ENCODE results near the gene KLHL33.

Gene KLHL33, protein sequence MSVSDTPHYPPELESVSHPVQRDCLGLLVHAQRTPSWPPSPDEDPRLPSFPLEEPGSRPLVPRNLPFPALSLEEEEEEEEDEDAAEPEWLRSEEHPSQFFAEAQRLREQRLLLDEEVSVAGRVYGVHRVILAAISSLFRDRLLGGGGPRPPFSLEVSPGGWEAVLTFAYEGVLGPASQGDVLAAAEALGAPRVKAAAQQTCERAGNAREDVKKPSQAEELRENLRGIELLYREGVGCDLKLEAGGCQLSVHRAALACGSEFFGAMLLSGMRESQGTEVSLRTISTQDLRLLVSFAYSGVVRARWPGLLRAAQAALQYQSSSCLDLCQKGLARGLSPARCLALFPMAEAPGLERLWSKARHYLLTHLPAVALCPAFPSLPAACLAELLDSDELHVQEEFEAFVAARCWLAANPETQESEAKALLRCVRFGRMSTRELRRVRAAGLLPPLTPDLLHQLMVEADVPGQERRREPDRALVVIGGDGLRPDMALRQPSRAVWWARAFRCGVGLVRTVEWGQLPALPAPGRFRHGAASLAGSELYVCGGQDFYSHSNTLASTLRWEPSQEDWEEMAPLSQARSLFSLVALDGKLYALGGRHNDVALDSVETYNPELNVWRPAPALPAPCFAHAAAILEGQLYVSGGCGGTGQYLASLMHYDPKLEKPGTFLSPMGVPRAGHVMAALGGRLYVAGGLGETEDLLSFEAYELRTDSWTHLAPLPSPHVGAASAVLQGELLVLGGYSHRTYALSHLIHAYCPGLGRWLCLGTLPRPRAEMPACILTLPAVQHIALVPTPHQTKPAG

DNA sequence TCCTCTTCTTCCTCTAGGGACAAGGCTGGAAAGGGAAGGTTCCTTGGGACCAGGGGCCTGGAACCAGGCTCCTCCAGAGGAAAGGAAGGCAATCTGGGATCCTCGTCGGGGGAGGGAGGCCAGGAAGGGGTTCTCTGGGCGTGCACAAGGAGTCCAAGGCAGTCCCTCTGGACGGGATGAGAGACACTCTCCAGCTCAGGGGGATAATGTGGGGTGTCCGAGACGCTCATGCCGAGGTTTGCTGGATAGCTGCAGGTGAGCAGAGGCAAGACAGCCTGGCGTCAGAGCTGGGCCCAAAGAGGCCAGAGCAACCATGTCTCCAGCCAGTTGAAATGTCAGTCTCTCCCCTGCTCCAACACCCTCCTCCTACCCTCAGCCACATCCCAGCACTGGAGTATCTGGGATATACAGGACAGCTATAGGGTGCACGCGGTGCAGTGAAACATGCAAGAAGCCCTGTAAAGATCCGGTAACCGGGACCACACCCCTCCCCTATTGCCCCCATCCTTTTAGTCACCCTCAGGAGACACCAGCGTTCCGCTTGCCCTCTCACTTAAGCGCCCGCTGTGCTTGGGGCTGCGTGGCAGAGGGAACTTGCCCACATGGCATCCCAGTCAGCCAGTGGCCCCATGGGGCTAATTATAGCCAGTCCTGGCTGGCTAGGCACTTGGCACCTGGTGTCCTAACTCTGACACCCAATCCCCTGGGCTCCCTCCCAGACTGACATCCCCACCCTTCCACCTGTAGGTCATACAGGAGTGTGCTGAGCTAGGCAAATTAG, at the start of gene KLHL33:
Gene KLHL33, minus strand, starts transcription at position 585 of the 781 bp plus-strand sequence. Its CDS starts 355 bp downstream, at position 230.
- no peak for DNase-seq

- no peak for DNase-seq
These were observed 46.4 kb upstream of the KLHL33 start for GRCh38 chr14:20482382-20482781.

- DNase-seq: no peak
These were observed 42.9 kb upstream of the KLHL33 start for GRCh38 chr14:20478894-20479293.

DNA sequence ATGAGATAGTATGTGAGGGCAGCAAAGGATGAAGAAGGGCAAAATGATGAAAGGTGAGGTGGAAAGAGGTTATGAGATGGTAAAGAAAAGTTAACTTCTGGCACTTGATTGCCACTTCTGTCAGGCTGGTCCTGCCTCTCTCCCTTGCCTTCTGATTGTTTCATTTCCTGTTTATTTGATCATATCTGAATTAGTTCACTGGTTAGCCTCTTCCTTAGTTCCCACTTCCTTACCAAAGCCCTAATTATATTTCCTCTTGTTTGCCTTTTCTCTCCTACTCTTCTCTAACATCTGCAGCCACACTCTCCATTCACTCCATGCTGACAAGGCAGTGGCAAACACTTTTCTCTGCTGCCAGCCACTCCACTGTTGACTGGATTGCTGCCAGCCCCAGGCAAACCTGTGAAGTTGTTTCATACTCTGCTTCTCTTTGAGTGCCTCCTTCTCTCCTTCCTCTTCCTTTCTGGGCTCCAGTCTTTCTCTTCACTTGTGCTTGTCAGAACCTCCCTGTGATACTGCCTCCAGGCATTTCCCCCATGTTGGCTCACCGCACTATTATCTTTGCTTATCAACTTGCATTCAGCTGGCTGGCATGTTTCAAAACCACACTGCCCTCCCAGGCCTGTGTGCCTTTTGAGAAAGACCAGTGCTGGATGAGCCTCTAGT, 41.4 kb upstream of the KLHL33 start:
- DNase-seq: peak; percentile 22

DNA sequence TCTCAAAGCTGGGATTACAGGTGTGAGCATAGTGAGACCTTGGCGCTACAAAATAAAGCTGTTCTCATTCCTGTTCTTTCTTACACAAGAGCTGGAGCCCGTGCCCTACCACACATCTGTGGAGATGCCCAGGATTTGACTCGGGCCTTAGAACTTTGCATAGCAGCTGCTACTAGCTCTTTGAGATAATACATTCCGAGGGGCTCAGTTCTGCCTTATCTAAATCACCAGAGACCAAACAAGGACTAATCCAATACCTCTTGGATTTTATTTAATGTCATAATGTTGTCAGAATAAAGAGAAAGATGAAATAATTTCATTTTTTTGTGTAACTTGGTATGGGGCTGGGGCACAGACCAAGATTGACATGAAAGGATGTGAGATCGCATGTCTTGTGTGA, 40.8 kb upstream of the KLHL33 start:
- DNase-seq: no peak

DNA sequence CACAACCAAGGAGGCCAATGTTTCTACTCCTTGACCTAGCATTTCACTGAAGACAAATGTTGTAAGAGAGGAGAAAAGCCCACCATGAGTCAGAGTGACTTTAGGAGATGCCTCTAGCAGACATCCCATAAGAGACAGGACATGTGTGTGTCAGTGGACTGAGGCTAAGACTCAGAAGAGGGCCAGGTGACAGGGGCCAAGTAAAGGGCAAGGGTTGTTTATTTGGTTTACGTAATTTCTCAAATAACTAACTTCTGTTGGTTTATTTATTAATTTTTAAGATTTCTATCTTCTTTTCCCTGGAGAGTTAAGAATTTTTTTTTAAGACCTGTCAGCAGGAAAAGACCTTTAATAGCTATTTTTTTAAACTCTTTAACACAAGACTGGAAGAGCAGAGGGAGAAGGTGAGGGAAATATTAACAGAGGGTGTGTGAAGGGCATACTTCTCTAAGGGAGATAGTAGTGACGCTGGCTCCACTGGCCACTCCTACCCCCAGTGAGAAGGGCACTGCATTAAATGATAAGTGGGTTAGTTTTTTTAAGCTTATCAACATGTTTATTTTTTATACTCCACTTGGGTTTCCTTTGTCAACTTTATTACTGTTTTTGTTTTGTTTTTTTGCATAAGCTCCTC, 36.7 kb upstream of the KLHL33 start:
- DNase-seq: no peak

DNA sequence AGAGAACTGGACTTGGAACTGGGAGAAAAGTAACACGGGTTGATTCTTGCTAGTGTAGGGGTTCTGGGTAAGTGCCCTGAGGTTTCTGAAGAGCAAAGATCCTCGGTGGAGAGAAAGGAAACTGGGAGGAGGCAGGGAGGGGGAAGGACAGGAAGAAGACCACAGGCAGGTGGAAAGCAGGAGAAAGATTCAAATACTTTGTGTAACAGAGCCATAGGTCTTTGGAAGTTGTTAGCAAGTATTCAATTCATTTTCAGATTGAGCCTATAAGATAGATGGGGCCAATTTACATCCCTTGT, 34.6 kb upstream of the KLHL33 start:
- no peak for DNase-seq

GRCh38 chr14:20469890-20470602, 34.1 kb upstream of the KLHL33 start:
- peak; percentile 4 for DNase-seq

- DNase-seq: peak; percentile 83
These were observed 33.4 kb upstream of the KLHL33 start, which contains the start of gene PNP for GRCh38 chr14:20469242-20469889. PNP (plus strand) TSS chr14:20469406; CDS start chr14:20469525, 119 bp downstream.

GRCh38 chr14:20468764-20469241, 32.8 kb upstream of the KLHL33 start:
- DNase-seq: no peak

- DNase-seq: peak; percentile 100
These were observed 25.5 kb upstream of the KLHL33 start, which contains the start of gene PIP4P1 for GRCh38 chr14:20461225-20462141. PIP4P1 (minus strand) TSS chr14:20461434; CDS start chr14:20461325, 109 bp downstream.

GRCh38 chr14:20460458-20461224, 24.7 kb upstream of the KLHL33 start:
- no peak for DNase-seq

DNA sequence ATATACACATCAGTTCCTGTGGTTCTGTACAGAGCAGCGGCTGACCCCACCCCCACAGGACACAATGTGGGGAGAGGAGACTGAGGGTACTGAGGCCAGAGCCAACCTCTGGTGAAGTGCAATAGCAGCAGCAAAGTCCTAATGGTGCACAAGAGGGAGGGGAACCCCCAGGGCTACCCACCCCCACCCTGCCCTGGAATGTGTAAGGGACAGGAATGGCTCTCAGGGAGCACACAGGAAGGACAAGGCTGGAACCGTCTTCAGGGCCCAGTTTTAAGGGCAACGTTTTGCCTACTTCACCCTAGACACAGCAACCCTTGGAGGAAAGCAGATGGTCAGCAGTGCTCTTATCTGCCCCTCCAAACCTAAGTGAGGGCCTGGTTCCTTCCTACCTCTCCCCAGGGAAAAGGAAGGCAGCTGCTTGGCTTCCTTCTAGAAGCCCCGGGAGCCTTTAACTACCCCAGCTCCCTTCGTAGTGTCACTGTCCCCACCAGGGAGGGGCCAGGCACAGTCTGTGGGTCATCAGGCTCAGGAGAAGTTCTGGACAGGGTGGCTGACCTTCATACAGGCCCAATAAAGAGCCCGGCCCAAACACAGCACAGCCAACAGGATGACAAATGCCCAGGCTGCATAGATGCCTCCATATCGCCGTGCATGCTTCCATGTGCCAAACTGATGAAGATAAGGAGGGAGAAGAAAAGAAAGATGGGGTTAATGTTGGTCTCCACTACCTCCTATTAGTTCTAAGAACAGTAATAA, 22.2 kb upstream of the KLHL33 start:
- no peak for DNase-seq

DNA sequence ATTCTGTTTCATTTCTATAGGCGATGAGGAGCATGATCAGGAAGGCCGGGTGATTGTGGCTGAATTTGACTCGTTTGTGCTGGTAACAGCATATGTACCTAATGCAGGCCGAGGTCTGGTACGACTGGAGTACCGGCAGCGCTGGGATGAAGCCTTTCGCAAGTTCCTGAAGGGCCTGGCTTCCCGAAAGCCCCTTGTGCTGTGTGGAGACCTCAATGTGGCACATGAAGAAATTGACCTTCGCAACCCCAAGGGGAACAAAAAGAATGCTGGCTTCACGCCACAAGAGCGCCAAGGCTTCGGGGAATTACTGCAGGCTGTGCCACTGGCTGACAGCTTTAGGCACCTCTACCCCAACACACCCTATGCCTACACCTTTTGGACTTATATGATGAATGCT, 21.0 kb upstream of the KLHL33 start:
- DNase-seq: no peak

GRCh38 chr14:20455355-20456300, 19.7 kb upstream of the KLHL33 start:
- peak; percentile 63 for DNase-seq

DNA sequence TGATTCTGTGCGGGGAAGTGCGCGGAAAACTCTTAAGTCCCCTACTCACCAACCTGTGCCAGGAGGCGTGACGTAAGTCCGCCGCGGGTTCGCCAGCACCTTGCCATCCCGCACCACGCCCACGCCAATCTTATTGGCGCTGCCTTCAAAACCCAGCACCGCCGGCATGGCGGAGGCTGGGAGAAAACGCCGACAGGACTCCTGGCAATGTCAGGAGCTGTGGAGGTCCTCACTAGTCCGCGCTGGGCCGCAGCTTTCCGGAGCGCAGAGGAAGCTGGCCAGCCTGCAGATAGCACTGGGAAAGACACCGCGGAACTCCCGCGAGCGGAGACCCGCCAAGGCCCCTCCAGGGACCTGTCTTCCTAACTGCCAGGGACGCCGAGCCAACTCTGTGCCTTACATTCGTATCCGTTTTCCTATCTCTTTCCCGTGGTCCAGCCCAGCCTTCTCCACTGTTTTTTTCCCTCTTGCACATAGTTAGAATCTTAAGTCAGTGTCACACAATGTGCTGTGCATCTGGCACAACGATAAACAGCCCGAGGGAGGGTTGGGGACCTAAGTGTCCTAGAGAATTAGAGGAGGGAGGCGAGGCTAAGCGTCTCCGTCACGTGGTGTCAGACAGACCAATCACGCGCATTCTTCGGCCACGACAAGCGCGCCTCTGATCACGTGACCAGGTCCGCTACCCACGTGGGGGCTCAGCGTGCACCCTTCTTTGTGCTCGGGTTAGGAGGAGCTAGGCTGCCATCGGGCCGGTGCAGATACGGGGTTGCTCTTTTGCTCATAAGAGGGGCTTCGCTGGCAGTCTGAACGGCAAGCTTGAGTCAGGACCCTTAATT, 18.8 kb upstream of the KLHL33 start, which contains the start of the genes APEX1 and OSGEP:
Gene APEX1, plus strand, starts transcription at position 711 of the 839 bp plus-strand sequence. CDS start 420 bp downstream, outside the sequence.
Gene OSGEP, minus strand, starts transcription at position 297 of the 839 bp plus-strand sequence. Its CDS starts 129 bp downstream, at position 168.
- peak; percentile 98 for DNase-seq

Measured in DMS153 (cell line).